Body of pancreas (tissue), 4 donors: ENCODE results near the gene TOB1. TPM values are rescaled to one million over a fixed set of nuclear protein-coding genes. Genes with fewer than 3 reads are reported as not detected.

ENCODE experiments used
- ATAC-seq: fragments of 150-250 bp; one replicate; pipeline ENCODE4 v1.9.1; 2016
- DNase-seq, 4 donors: peaks; one replicate each; pipeline ENCODE4 v3.0.0-alpha.2; 2019
- H3K27ac ChIP-seq, 4 donors: fragments of 200-600 bp; sonication (generic); 1 replicate in 3 of 4; 2 replicates in 1 of 4; pipeline versions ENCODE4 v1.5.1 to v1.6.1; 2016 to 2019; ENCODE audit warnings: mild to moderate bottlenecking in 1 of 4, mixed read lengths in 1 of 4, moderate library complexity in 1 of 4
- H3K27me3 ChIP-seq, 2 donors: fragments of 200-600 bp; sonication (generic); one replicate each; pipeline ENCODE4 v1.6.0; 2016; ENCODE audit warnings: mild to moderate bottlenecking in 1 of 2
- H3K36me3 ChIP-seq, 2 donors: fragments of 200-600 bp; sonication (generic); replicated peaks in 1 of 2; 2 replicates each; pipeline ENCODE4 v1.5.1; 2016; ENCODE audit warnings: low read depth in 2 of 2; ENCODE audit not compliant: insufficient read depth in 1 of 2
- H3K4me1 ChIP-seq: fragments of 200-600 bp; sonication (generic); one replicate; pipeline ENCODE4 v1.6.0; 2016
- H3K4me3 ChIP-seq, 2 donors: fragments of 200-600 bp; sonication (generic); 1 replicate in 1 of 2; 2 replicates in 1 of 2; pipeline ENCODE4 v1.5.1; 2016 to 2019
- H3K9me3 ChIP-seq, 3 donors: fragments of 200-600 bp; sonication (generic); 1 replicate in 2 of 3; 2 replicates in 1 of 3; pipeline ENCODE4 v1.5.1; 2016
- CTCF ChIP-seq, 7 experiments: fragments of 450-650 bp in 4 of 7; fragments of 200-600 bp in 3 of 7; sonication (generic) in 3 of 7; IDR thresholded peaks; one replicate each; pipeline ENCODE4 v1.5.1; 2016 to 2019; ENCODE audit warnings: antibody characterized with exemption in 7 of 7
- POLR2A ChIP-seq, 3 donors: fragments of 450-650 bp; IDR thresholded peaks; one replicate each; pipeline ENCODE4 v1.6.1; 2016; ENCODE audit warnings: antibody characterized with exemption in 3 of 3, mild to moderate bottlenecking in 2 of 3
- WGBS, 2 donors: methylation state at CpG; one replicate each; pipeline ENCODE4 v1.1.5; 2017; 5-methylcytosine and 5-hydroxymethylcytosine counted together
- intact Hi-C: fragments of 100-400 bp; cut with DNase I; formaldehyde crosslinking; loops from one replicate; pipeline ENCODE4 v1.15.1; 2023
- total RNA-seq, 2 donors: library from RNA; depleted of rRNA; stranded (reverse); fragments of >200 nt; gene quantifications; one replicate each; pipeline ENCODE4 v1.1.0, GENCODE V29; 2016

TOB1 gene
- total RNA-seq, 2 donors from 2014 or later: 36.8 to 46.1 TPM

- WGBS, 2 donors: 71 to 78% methylated on average over 9 of the region's 9 CpGs
- intact Hi-C loops: no loop called here
- ATAC-seq: no peak
- no peak for TF ChIP-seq CTCF (IDR thresholded peaks at IDR 0.05)
- TF ChIP-seq POLR2A (IDR thresholded peaks at IDR 0.05): no peak
- DNase-seq: no peak
- H3K36me3 ChIP-seq: no peaks in the 10 kb centered on the region
- H3K9me3 ChIP-seq: no peaks in the 10 kb centered on the region
- H3K27me3 ChIP-seq: no peaks in the 10 kb centered on the region
- no peak overlapping the region for H3K4me3 ChIP-seq
- H3K4me1 ChIP-seq: peaks cover 72% of the 10 kb centered on the region
- peak overlapping the region; percentile 95 to 98 (median 97) for H3K27ac ChIP-seq
Observed at GRCh38 chr17:50902372-50903353, 36.5 kb upstream of the TOB1 start.

GRCh38 chr17:50900383-50900892 is 34.3 kb upstream of the TOB1 start:
- TF ChIP-seq CTCF (IDR thresholded peaks at IDR 0.05) (no peak), POLR2A (IDR thresholded peaks at IDR 0.05) (no peak)
- Histone ChIP-seq H3K4me3 (no peak overlapping the region), H3K36me3 (no peaks in the 10 kb centered on the region), H3K27ac (peak overlapping the region in 3 of 4 donors; percentile 15 to 41 (median 20)), H3K27me3 (no peaks in the 10 kb centered on the region), H3K4me1 (peaks cover 52% of the 10 kb centered on the region), H3K9me3 (no peaks in the 10 kb centered on the region)
- DNase-seq (no peak), ATAC-seq (no peak)
- intact Hi-C loops: no loop called here
- 67 to 80% methylated on average over 5 to 7 of the region's 7 CpGs for WGBS, 2 donors

GRCh38 chr17:50899559-50900319 is 33.6 kb upstream of the TOB1 start:
- intact Hi-C loops: no loop called here
- H3K27me3 ChIP-seq: no peaks in the 10 kb centered on the region
- no peak for ATAC-seq
- H3K9me3 ChIP-seq: no peaks in the 10 kb centered on the region
- DNase-seq: no peak
- no peak overlapping the region for H3K4me3 ChIP-seq
- TF ChIP-seq POLR2A (IDR thresholded peaks at IDR 0.05) (no peak), CTCF (IDR thresholded peaks at IDR 0.05) (no peak)
- no peaks in the 10 kb centered on the region for H3K36me3 ChIP-seq
- H3K27ac ChIP-seq: peak overlapping the region in 1 of 4 donors; percentile 20
- 89 to 95% methylated on average over 17 of the region's 17 CpGs for WGBS, 2 donors
- peaks cover 45% of the 10 kb centered on the region for H3K4me1 ChIP-seq

GRCh38 chr17:50899005-50899460 is 32.9 kb upstream of the TOB1 start:
- TF ChIP-seq CTCF (IDR thresholded peaks at IDR 0.05): no peak
- no peak for TF ChIP-seq POLR2A (IDR thresholded peaks at IDR 0.05)
- Histone ChIP-seq H3K4me1 (peaks cover 38% of the 10 kb centered on the region), H3K36me3 (no peaks in the 10 kb centered on the region), H3K9me3 (no peaks in the 10 kb centered on the region), H3K27ac (peak overlapping the region in 1 of 4 donors; percentile 18), H3K27me3 (no peaks in the 10 kb centered on the region), H3K4me3 (no peak overlapping the region)
- intact Hi-C loops: no loop called here
- 82 to 83% methylated on average over 6 of the region's 6 CpGs for WGBS, 2 donors
- ATAC-seq (no peak), DNase-seq (no peak)
